Measurements from ENCODE around the gene FLNB. TPM values are rescaled to one million over a fixed set of nuclear protein-coding genes. Genes with fewer than 3 reads are reported as not detected.

FLNB gene
- total RNA-seq, 1 donor from 2014 or later, result 782 TPM

DNA sequence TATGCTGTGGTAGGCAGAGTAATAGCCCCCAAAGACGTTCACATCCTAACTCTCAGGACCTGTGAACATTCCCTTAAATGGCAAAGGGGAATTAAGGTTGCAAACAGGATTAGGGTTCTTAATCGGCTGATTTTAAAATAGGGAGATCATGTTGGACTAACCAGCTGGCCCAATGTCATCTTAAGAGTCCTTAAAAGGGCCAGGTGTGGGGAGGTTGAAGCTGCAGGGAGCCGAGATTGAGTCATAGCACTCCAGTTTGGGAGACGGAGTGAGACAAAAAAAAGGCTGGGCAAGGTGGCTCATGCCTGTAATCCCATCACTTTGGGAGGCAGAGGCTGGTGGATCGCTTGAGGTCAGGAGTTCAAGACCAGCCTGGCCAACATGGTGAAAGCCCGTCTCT lies 1.6 kb upstream of the FLNB start:
- DNase-seq (ENCODE audit: extremely low read depth, low read depth, low spot score), result no peak

DNA sequence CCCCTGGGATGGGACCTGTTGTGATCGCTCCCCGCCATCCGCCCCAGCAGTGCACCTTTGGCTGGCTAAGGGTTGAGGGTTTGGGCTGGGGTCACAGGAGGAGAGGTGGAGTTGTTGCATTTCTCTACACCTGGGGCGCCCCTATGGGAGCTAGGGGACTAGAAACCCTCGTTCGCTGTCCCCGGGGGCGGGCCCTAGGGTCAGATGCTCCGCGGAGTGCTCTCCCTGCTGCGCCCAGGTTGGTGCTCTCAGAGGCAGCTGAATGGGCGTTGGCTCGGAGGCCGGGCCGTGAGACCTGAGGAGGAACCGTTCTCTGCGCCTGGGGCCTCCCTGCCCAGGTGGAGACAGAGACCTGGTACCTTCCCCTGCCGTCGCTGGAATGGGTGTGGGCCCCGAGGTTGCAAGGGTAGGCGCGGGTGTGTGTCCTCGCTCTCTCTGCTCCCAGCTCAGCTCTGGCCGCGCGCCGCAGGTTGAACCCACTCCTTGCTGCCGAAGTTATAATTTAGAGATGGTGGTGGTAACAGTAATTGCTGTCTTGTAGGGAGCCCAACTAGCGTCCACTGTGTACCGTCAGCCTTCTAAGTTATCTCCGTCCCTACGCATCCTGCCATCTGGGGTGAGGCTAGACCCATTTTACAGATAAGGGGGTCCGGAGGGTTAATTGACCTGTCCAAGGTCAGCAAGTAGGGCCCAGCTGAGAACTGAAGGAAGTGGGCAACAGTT lies 965 bp downstream of the FLNB start:
- no peak for DNase-seq (ENCODE audit: extremely low read depth, low read depth, low spot score)

DNA sequence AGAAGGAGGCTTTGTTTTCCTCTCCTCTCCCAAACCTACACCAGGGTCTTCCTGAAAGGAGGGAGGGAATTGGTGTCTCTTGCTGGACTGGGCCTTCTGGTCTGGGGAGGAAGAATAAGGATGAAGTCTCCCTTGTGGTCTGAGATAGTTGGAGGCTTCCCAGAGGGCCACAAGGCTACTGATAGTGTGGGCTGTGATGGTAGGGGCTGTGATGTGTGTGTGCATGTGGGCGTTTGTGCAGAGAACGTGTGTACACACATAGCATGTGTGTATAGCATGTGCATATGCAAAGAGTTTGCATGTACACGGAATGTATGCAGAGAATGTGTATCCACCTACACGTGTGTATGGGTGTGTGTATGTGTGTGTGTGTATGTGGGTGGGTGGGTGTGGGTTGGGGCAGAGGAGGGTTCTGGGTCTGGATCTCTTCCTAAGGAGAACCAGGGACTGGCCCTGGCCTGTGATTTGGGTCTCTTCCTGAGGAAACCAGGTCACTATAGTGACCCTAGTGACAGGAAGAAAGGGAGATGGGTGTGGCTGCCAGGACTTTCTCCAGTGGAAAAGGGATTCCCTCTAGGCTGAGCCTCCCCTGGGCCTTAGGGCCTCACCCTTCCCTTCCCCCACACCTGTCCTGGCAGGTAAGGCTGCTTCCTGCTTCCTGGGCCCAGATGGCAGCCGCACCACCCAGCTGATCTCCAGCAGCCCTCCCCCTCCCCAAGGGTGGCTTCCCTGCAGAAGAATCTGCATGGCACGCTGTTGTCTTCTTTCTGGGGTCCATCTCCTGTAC lies 1.7 kb downstream of the FLNB start:
- no peak for DNase-seq (ENCODE audit: extremely low read depth, low read depth, low spot score)

DNA sequence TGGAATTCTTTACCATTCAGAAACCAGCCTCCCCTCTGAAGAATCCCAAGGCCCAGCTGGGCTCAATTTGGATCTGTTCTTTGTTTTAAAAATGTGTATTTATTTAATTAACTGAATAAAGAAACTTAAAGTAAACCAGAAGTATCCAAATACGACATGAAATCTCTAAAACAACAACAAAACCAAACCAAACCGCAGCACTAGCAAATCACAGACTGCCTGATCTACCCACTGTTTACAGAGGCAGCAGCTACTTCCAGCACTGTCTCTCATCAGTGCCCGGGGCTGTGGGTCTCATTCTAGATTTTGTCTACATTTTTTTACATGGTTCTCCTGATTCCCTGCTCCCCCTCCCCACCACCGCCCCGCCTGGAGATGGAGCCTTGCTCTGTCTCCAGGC lies 2.3 kb downstream of the FLNB start:
- DNase-seq (ENCODE audit: extremely low read depth, low read depth, low spot score), result no peak

DNA sequence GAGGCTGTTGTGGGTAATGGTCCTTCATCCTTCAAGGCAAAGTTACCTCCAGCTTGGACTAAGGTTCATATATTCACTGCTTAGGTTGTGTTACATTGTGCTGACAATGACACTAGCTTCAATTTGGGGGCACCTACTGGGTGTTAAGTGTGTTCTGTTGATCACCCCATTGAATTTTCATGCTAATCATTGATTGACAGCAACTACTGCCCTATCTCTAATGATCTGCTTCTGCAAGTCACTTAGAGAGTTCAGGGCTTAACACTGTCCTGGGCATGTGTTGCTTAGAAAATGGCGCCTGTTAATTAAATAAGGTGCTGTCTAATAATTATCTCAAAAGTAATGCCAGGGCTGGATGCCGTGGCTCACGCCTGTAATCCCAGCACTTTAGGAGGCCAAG lies 3.4 kb downstream of the FLNB start:
- DNase-seq (ENCODE audit: extremely low read depth, low read depth, low spot score), result no peak

DNA sequence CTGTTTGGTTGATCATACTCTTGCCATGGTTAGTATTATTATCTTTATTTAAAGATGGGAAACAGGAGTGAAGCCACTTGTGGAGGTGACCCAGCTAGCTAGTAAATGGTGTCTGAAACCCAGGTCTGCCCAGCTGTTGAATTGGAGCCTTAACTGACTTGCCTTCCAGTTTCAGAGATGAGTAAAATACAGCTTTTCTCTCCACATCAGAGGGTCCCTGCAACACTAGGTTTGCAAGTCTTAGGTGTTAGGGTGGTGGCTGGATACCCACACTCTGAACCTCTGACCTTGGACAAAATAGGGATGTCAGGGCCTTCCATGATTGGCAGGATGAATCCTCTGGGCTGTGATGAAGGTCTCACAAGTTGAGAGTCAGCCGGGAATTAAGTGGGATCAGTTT lies 4.1 kb downstream of the FLNB start:
- DNase-seq (ENCODE audit: extremely low read depth, low read depth, low spot score), result no peak

DNA sequence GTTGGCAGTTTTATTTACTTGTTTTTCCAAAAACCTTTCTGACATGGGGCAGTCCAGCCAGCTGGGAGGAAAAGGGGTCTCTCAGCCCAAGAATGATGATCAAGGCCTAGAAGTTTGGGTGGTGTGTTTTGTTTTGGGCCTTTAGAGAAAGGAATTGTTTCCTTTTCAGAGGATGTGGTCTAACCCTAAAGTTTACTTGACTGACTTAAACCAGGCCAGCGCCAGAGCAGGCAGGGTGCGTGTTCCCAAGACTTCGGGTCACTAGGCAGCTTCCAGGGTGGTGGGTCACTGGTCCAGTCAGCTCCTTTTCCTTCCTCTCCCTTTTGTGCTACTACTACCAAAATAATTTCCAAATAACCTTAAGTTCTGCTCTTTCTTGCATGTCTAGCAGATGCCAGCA lies 4.9 kb downstream of the FLNB start:
- no peak for DNase-seq (ENCODE audit: extremely low read depth, low read depth, low spot score)

DNA sequence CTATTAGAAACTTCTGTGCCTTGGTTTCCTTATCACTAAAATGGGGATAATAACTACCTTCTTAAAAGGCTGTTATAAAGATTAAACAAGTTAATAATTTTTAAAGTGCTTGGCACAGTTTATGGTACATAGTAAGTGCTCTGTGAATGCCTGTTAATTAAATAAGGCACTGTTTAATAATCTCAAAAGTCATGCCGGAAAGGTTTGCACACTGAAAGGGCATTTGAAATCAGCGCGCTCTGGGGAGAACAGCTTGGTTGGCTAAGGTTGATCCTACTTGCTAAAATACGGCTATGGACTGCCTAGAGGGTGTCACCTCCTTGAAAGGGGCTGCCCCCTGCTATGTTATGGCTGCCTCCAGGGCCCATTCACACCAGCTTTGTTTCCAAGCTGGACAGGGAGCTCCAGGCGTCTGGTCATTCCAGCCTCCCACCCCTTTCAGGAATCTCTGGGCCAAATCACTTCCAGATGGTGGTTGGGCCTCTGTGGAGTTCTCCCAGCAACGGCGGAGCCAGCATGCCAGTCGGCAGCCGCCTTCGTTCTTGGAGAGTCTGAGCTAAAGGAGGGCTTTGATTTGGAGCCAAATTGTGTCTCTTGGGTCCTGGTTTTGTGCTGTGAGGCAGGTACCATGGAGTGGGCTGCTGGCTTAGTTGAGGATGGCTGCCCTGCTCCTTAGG lies 5.9 kb downstream of the FLNB start:
- DNase-seq (ENCODE audit: extremely low read depth, low read depth, low spot score), result no peak

DNA sequence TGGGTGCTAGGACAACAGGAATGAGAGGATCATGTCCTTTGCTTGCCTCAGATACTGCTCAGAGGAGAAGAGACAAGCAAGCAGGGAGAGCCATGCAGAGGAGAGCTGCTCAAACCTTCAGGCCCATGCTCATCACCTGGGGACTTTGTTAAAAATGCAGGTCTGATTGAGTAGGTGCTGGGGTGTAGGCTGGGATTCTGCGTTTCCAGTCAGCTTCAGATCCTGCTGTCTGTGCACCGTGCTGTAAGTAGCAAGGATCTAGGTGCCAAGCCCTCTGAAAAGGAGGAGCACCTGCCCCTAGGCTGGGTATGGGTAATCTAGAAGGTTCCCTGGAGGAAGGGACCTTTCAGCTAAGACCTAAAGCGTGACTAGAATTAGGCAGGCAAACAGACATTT lies 7.3 kb downstream of the FLNB start:
- DNase-seq (ENCODE audit: extremely low read depth, low read depth, low spot score), result no peak

DNA sequence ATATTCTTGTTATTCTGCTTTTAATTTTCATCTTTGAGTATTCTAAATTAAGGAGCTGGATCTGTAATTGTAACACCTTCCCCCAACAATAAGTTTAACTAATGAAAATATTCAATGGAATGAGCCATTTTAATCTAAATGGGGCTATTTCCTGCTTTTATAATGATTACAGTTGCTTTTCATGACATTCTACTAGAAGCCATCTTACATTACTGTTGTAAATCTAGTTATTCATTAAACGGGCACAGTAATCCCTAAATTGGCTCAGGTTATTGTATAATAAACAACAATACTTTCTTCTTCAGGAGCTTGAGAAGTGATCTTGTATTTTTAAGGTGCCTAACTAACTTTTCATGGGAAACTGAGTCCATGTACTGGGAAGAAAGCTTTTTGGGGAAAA lies 8.5 kb downstream of the FLNB start:
- no peak for DNase-seq (ENCODE audit: extremely low read depth, low read depth, low spot score)

DNA sequence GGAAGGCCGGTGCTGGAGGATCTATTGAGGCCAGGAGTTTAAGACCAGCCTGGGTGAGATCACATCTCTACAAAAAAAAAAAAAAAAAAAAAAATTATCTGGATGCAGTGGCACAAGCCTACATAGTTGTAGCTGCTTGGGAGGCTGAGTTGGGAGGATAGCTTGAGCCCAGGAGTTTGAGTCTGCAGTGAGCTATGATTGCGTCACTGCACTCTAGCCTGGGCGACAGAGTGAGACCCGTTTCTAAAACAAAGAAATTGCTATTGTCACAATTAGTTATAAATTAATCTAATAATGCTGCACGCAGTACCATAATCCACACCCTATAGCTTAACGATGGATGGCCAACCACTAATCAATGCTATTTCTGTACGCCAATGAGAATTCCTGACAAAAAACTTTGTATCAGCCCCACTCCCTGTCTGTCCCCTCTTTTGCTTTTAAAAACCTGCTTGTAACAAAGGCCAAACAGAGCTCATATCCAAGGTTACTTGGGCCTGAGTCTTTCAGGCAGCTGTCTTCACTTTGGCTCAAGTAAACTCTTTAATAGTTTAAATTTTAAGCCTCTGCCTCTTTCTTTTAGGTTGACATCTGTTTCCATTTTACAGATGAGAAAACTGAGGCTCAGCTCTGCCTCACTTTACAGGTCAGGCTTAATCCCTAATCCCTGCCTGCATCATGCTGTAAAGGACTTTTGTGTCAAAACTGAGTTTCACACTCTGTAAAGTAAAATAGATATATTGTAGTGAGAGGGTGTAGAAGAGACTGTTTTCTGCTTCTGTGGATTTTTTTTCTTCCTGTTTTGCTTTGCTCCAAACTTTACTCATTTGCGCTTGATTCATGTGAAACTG lies 10.9 kb downstream of the FLNB start:
- no peak for DNase-seq (ENCODE audit: extremely low read depth, low read depth, low spot score)

DNA sequence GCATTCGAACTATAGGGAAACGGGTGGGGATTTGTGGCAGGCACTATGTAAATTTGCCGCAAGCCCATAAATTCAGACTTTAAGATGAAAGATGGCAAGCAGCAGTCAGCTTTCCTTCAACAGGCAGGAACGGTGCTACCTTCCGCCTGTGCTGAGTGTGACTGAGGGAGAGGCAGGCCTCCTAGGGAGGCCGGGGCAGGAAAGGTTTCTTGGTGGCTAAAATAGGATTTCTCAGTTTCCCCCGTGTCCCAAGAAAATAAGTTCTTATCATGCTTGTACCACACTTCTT lies 12.5 kb downstream of the FLNB start:
- no peak for DNase-seq (ENCODE audit: extremely low read depth, low read depth, low spot score)

DNA sequence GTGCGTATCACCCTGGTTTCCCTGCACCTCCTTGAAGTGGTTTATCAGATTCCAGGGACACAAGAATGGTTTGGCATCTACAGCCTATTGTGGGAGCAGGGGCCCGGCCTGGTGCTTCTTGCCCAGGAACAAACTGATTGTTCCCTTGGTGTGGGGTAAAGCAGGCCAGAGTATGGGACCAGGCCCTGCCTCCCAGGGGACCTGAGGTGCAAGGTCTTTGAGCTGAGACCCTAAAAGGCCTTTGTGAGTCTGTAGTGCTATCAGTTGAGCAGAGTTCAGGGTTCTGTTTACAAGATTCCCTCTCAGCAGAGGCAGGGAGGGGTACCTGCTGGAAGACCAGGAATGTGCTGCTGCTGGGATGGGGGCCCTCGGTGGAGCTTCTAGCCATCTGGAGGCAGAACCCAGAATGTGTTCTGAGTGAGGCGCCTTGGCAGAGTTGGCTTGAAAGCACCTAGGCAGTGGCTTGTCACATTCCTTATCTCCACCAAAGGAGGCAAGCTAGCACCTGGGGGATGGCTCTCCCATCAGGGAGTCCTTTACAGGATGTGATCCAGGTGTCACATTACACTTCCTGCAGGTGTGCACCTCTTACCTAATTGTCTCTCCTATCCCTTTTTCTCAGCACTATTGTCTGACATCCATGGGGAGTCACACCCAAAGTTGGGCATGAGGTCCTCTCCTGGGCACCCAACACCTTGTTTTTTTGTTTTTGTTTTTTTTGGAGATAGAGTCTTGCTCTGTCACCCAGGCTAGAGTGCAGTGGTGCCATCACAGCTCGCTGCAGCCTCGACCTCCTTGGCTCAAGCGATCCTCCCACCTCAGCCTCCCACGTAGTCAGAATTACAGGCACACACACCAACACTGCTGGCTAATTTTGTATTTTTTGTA lies 13.1 kb downstream of the FLNB start:
- no peak for DNase-seq (ENCODE audit: extremely low read depth, low read depth, low spot score)

DNA sequence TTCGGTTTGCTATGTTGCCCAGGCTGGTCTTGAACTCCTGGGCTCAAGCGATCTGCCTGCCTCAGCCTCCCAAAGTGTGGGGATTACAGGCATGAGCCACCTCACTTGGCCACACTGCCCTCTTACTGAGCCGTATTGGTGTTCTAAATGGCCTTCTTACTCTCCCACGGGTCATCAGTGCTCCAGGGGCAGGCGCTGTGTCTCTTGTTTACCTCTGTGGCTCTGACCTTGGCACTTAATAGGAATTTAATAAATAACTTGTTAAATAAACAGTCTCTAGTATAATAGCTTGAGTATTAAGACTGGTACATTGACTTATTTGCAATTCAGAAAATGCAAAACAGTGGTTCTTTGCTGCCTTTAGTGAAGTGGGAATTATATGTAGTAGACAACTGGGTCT lies 13.7 kb downstream of the FLNB start:
- no peak for DNase-seq (ENCODE audit: extremely low read depth, low read depth, low spot score)

DNA sequence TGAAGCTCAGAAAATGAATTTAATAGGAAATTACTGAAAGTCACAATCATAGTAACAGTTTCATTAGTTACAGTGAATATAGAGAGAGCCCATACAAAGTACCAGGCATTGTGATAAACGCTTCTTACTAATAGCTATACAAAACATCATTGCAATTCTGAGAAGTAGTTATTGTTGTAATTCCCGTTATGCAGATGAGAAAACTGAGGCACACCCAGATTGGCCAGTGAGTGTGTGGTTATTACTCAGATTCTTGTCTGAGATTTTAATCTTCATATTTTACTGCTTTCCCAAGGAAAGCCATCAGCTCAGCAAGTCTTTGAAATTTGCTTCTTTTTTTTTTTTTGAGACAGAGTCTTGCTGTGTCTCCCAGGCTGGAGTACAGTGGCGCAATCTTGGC lies 14.3 kb downstream of the FLNB start:
- no peak for DNase-seq (ENCODE audit: extremely low read depth, low read depth, low spot score)

DNA sequence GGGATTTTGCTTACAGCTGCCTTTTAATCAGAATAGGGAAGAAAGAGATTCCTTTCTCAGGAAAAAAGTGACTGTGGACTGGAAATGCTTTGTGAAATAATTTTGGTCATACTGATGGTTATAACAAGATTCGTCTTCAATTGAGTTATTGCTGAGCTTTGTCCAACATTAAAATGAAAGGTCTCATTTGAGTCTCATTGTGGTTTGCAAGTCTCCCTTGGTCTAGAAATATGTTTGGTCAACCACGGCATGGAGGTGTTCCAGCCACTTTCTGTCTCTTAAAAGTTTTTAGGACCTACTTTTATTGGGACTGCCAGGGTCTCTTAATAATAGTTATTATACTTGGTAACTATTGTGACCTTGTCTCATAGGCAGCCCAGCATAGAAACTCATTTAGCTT lies 15.3 kb downstream of the FLNB start:
- DNase-seq (ENCODE audit: extremely low read depth, low read depth, low spot score), result no peak

DNA sequence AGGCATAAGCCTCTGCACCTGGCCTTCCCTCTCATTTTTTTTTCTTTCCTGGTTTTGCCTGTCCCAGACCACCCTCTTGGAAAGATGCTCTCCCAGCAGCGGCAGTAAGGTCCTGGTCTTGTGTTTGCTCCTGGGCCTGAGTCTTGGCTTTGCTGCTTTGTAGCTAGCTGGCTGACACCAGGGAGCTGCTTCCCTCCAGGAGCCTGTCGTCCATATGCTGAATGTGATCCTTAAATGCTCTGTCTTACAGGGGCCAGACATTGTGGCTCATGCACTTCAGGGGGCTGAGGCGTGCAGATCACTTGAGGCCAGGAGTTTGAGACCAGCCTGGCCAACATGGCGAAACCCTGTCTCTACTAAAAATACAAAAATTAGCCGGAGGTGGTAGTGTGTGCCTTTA lies 17.2 kb downstream of the FLNB start:
- no peak for DNase-seq (ENCODE audit: extremely low read depth, low read depth, low spot score)

DNA sequence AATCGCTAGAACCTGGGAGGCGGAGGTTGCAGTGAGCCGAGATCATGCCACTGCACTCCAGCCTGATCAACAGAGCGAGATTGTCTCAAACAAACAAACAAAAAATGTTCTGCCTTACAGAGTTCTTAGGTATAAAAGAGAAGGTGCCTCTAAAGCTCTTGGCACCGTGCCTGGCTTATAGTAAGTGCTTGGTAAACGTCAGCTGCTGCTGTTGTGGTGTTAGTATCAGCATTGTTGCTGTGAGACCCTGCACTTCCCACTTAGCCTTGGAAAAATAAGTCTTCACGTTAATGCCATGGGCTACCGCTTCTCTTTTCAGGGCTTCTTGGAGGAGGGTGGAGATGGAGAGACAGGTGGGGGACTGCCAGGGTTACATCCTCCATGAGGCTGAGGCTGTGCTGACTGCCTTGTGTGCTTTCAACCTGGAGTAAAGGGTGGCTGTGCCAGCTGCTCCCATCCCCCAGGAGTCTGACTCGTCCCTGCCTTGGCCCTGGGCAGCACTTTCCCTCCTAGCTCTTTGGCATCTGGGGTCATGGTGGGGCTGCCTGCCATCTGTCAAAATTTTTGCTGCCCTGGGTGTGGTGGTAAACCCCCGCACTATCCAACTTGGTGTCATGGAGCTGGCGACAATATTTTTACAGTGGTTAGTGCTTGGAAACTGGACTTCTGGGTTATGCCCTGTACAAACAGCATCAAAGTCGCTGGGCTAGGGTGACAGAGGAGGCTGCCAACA lies 17.8 kb downstream of the FLNB start:
- no peak for DNase-seq (ENCODE audit: extremely low read depth, low read depth, low spot score)

DNA sequence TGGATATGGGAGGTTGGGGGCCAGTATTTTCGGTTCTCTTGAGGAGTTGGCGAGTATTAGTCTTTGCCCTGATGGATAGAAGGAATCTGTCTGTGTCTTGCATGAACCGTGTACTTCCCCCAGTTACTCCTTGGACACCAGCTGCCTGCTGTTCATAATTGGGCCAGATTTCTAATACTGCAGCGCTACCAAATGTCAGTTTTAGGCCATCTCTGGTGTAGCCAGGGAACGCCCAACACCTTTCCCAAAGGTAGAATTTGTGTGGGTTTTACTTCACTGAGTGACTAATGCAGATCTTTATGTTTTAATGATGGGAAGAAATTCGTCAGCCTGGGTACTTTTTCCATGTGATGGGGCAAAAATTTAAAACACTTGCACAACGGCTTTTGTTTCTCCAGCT lies 18.4 kb downstream of the FLNB start:
- no peak for DNase-seq (ENCODE audit: extremely low read depth, low read depth, low spot score)

Measured in glomerular endothelial cell (primary cell).